GM06990 (cell line): ENCODE measurements around the gene AKR1C3.
"Not testable (repeated sequence)": the region's sequence is repeated elsewhere in the genome, so short reads cannot be mapped to it uniquely, and the experiment has no call there.

Experiments
- DNase-seq: peaks from one replicate; pipeline ENCODE4 v3.0.0-alpha.2; 2011; ENCODE audit not compliant: insufficient read length; ENCODE audit errors: extremely low read depth
- H3K27me3 ChIP-seq: replicated peaks from 2 replicates; pipeline ENCODE4 v1.6.0; 2011; ENCODE audit warnings: low read length; ENCODE audit not compliant: control insufficient read depth, insufficient read depth
- H3K36me3 ChIP-seq: 2 replicates; pipeline ENCODE4 v1.5.1; 2011; ENCODE audit warnings: low read length; ENCODE audit not compliant: control insufficient read depth, insufficient read depth
- H3K4me3 ChIP-seq: replicated peaks from 2 replicates; pipeline ENCODE4 v1.5.1; 2011; ENCODE audit warnings: low read depth, mild to moderate bottlenecking, control low read depth, low read length
- TF ChIP-seq, protein P1 (sequence below): IDR thresholded peaks from 2 replicates; pipeline ENCODE4 v1.5.1; 2011; ENCODE audit warnings: low read length, control low read depth, mild to moderate bottlenecking, inconsistent platforms; ENCODE audit not compliant: insufficient read depth, poor library complexity, severe bottlenecking

AKR1C3 gene

DNA sequence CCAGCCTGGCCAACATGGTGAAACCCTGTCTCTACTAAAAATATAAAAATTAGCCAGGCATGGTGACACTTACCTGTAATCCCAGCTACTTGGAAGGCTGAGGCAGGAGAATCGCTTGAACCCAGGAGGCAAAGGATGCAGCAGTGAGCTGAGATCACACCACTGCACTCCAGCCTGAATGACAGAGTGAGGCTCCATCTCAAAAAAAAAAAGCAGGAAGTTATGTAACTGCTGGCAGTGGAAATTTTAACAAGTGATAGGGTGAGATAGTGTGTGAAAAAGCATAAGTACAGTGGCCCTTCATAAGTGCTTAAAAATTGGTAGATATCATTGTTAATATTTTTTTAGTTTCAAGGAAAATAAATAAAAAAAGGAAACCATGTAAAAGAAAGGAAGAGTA, 12.3 kb downstream of the AKR1C3 start:
- Histone ChIP-seq H3K4me3 (no peak overlapping the region), H3K36me3 (no peaks in the 10 kb centered on the region), H3K27me3 (no peaks in the 10 kb centered on the region)
- TF ChIP-seq, protein P1, sequence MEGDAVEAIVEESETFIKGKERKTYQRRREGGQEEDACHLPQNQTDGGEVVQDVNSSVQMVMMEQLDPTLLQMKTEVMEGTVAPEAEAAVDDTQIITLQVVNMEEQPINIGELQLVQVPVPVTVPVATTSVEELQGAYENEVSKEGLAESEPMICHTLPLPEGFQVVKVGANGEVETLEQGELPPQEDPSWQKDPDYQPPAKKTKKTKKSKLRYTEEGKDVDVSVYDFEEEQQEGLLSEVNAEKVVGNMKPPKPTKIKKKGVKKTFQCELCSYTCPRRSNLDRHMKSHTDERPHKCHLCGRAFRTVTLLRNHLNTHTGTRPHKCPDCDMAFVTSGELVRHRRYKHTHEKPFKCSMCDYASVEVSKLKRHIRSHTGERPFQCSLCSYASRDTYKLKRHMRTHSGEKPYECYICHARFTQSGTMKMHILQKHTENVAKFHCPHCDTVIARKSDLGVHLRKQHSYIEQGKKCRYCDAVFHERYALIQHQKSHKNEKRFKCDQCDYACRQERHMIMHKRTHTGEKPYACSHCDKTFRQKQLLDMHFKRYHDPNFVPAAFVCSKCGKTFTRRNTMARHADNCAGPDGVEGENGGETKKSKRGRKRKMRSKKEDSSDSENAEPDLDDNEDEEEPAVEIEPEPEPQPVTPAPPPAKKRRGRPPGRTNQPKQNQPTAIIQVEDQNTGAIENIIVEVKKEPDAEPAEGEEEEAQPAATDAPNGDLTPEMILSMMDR: no peak
- no peak for DNase-seq

DNA sequence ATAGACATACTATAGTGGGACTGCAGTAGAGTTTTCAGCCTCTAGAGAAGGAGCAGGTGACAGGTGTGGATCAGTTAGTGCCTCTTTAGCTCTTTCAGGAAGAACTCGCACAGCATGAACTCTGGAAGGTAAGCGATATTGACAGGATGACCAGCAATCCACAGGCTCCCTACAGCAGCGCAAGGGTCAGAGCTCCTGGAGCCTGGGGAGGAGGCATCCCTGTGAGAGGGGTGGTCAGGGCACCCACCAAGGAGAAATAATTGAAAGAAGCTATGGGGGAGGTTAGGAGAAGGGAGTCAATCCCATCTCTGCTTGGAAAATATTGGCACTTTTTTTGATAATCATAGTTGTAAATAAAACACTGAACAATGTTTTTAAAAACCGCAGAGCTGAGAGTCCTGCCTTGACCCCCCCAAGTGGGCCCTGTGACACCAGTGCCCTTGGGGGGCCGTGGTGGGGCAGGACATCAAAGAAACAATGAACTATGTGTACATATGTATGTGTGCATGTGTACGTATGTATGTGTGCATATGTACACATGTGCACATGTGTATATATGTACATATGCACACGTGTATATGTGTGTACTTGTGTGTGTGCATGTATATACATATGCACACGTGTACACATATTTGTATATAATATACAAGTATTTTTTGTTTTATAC, 13.8 kb downstream of the AKR1C3 start:
- TF ChIP-seq, protein P1: no peak
- Histone ChIP-seq H3K27me3 (no peaks in the 10 kb centered on the region), H3K36me3 (no peaks in the 10 kb centered on the region), H3K4me3 (no peak overlapping the region)
- DNase-seq: no peak

DNA sequence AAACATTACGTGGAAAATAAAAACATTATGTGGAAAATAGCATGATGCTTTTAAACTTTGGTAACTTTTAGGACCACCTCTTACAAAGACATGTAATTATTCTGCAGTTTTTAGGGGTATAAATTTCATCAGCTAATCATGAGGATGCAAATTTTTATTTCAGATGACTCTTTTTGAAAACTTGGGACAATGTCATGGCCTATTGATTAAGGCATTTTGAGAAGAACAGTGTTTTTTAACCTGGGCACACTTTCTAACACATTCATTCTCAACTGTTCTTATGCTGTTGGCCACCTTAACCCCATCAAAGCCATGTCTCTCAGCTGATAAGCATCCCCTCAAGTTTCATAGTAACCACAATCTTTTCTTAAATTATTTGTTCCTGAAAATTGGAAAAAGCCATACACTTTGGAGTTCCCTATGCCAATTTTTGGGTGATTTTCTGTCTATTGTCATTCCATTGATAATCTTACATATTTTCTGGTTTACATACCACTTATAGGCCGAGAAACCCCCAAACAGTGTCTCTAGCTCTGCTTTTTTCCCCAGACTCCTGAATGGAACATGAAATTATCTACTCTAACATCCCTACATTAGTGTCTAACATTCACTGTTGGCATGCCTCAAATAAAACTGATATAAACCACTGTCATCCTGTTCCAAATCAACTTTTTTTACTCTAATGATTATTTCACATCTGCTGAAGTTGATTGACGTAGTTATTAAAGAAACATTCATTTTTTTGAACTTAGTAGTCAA, 14.6 kb downstream of the AKR1C3 start:
- TF ChIP-seq, protein P1: no peak
- DNase-seq: no peak
- H3K36me3 ChIP-seq: no peaks in the 10 kb centered on the region

DNA sequence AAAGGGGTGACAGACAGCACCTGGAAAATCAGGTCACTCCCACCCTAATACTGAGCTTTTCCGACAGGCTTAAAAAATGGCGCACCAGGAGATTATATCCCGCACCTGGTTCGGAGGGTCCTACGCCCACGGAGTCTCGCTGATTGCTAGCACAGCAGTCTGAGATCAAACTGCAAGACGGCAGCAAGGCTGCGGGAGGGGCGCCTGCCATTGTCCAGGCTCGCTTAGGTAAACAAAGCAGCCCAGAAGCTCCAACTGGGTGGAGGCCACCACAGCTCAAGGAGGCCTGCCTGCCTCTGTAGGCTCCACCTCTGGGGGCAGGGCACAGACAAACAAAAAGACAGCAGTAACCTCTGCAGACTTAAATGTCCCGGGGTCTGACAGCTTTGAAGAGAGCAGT, 15.6 kb downstream of the AKR1C3 start:
- H3K36me3 ChIP-seq, DNase-seq, H3K27me3 ChIP-seq, H3K4me3 ChIP-seq: not testable (repeated sequence)

More for the DNA sequence above, 14.6 kb downstream of the AKR1C3 start:
- Histone ChIP-seq H3K27me3 (no peaks in the 10 kb centered on the region), H3K4me3 (no peak overlapping the region)

DNA sequence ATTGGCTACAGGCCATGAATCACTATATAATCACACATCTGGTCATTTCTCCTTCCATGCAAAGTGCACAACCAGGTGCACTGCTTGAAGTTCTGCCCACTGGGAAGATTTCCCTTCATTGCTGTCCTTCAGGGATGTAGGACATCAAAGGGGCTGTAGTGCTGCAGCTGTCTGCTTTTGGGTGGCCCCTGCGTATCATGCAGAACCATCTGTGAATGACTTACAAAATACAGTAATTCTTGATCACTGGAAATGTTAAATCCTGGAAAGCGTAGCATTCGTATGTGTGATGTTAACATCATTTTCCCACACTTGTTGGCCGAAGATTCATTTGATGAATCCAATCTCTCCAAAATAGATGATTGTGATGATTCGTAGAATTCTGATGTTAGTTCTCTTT, 22.4 kb downstream of the AKR1C3 start:
- H3K36me3 ChIP-seq: no peaks in the 10 kb centered on the region
- no peak for DNase-seq
- no peaks in the 10 kb centered on the region for H3K27me3 ChIP-seq
- H3K4me3 ChIP-seq: no peak overlapping the region
- TF ChIP-seq, protein P1: no peak

DNA sequence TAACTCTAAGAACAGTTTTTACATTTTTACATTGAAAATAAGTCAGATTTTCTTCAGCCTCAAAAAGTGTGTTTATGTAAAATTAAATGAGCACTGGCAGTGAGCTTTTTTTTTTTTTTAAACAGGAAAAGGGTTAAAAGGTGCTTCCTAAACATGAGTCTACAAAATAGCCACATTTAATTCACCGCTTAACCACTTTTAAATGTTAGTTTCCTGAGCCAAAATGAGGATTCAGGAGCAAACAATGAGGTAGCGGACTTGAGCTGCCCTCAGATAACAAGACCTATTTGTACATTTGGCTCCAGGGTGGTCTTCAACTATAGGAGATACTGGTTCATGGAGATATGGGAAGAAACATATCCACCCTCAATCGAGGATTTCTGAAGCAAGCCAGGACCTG, 22.8 kb downstream of the AKR1C3 start:
- H3K27me3 ChIP-seq: no peaks in the 10 kb centered on the region
- H3K36me3 ChIP-seq: no peaks in the 10 kb centered on the region
- H3K4me3 ChIP-seq: no peak overlapping the region
- DNase-seq: no peak
- TF ChIP-seq, protein P1: no peak

DNA sequence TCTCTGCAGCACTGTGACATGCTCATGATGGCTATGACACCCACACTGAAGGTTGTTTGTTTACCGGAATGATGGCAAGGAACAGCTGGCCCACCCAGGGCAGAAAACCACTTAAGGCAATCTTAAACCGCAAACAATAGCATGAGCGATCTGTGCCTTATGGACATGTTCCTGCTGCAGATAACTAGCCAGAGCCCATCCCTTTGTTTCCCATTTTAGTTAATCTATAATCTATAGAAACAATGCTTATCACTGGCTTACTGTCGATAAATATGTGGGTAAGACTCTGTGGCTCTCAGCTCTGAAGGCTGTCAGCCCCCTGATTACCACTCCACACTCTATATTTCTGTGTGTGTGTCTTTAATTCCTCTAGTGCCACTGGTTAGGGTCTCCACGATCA, 25.8 kb downstream of the AKR1C3 start:
- H3K27me3 ChIP-seq, H3K4me3 ChIP-seq, DNase-seq: not testable (repeated sequence)

More for the DNA sequence above, 25.8 kb downstream of the AKR1C3 start:
- not testable (repeated sequence) for H3K36me3 ChIP-seq
